Fibroblast of skin of left biceps (primary cell): Measurements from ENCODE around the gene EFCAB9.
"Not testable (repeated sequence)": the region's sequence is repeated elsewhere in the genome, so short reads cannot be mapped to it uniquely, and the experiment has no call there.

Experiments
- DNase-seq, 2 experiments: peaks; one replicate each; pipeline ENCODE4 v3.0.0-alpha.2; 2013; ENCODE audit warnings: low read depth in 2 of 2

The EFCAB9 gene

DNA sequence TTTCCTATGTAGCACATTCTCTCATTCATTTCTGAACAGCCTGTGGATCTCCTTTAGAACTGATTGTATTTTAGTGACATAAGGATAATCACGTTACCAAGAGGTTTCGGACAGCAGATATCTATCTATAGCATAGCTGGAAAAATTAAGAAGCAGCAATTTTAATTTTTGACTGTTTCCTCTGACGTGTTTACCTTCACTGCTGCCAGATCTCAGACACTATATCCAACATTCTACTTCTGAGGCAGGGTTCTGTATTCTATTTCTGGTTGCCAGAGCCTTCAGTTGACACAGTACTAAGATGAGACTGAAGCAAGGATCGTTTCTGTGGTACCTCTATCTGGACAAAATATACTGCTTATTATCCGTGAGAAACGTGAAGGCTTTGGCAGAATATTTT is at the start of gene EFCAB9:
Gene EFCAB9, plus strand, starts transcription at position 301 of the 400 bp plus-strand sequence. Its CDS starts 1 bp downstream, at position 302.
- DNase-seq: no peak

- no peak for DNase-seq
Observed at GRCh38 chr5:172144291-172144815, 49.6 kb upstream of the EFCAB9 start.

GRCh38 chr5:172144931-172145869 is 48.8 kb upstream of the EFCAB9 start:
- no peak for DNase-seq

- DNase-seq: no peak
Observed at GRCh38 chr5:172145870-172146747, 47.9 kb upstream of the EFCAB9 start.

DNA sequence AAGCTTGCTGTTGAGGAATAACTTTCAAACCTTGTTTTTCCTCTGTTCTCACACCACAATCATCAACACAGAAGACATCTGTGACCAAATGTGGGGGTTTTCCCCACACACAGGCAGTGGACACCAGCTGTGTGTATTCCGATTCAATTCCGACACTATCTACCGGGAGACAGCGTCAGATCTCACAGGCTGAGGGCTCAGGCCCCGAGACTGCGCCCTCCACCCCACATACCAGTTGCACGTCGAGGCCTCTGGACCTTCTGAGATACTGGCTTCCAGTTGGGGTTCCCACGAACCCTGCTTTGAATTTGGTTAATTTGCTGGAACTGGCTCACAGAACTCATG is 47.3 kb upstream of the EFCAB9 start:
- DNase-seq: no peak

DNA sequence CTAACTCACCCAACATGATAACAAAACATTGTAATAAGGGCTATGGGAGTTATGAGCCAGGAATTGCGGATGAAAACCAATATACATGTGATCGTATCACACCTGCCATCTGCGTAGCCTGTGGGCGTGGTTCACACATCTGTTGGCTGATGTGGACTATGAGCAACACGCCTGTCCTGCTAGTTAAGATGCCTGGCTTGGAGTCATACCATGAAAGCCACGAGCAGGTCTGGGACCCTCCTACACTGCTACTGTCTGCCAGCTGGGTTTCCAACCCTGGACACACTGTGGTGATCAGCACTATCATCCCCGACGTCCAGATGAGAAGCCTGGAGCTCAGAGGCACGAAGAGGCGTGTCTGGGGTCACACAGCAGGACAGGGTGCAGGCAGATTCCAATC is 46.1 kb upstream of the EFCAB9 start:
- DNase-seq: no peak

DNA sequence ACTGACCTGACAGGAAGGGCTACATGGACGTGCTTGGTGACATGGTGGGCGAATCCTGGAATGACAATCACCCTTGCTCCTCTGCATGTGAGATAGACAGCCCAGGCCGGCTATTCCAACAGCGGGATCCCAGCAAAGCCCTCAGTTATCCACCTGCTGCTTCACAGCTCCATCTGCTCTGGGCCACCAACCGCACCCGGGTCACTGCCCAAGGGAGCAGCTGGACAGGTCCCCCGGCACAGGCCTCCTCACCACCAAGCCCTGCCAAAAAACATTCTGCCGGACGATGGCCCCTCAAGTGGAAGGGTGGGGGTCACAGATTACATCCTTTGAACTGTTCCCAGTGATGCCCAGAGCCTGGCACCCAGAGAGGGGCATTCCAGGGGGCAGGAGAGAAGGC is 45.6 kb upstream of the EFCAB9 start:
- no peak for DNase-seq

DNA sequence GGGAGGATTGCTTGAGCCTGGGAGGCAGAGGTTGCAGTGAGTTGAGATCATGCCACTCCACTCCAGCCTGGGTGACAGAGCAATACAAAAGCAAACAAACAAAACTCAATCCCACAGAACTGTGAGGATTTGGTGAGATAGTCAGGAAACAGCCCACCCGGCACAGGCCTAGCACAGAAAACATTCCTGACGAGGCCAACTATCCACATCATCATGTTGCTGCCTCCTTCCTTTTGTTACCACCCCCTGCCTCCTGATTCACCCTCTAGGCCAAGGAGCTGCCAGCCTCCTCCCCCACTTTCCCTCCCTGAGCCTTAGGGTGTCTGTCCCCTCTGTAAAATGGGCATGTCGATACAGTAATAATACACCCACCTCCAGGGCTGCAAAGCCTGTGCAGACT is 44.9 kb upstream of the EFCAB9 start:
- DNase-seq: no peak

- DNase-seq: not testable (repeated sequence)
Observed at GRCh38 chr5:172149481-172149880, 44.5 kb upstream of the EFCAB9 start.

DNA sequence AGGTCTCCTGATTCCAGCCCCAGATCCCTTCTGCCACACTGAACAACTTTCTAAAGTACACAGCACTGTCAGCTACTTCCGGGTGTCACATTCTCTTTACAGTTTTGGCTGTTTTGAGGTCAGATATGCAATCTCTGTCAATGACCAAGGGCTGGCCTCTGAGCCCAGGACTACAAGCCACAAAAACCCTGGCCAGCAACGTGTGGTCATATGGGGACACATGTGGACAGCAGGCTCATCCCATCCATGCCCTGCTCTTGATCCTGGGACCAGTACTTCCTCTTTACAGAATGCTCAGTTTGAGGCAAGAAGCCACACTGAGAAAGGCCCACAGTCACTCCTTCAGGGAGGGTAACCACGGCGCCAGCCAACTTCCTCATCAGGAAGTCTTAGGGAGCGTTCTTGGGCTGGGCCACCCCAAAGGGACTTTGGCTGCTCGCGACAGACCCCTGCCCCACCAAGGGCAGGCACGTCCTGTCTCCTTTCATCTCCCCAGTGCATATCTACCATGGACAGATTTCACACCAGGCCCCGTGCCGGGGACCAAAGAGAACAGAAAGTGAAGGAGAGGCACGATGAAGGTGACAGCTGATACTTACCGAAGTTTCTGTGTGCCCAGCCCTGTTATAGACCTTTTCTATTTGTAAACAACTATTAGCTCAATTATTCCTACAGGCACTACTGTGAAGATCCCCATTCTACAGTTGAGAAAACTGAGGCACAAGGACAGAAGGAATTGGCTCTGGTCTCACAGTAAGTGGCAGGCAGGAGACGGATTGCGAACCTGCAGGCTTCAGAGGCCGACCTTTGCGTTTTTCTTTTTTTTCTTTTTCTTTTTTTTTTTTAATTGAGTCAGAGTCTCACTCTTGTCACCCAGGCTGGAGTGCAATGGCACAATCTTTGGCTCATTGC is 43.2 kb upstream of the EFCAB9 start:
- DNase-seq: no peak

GRCh38 chr5:172151661-172152210 is 42.2 kb upstream of the EFCAB9 start:
- DNase-seq: no peak

DNA sequence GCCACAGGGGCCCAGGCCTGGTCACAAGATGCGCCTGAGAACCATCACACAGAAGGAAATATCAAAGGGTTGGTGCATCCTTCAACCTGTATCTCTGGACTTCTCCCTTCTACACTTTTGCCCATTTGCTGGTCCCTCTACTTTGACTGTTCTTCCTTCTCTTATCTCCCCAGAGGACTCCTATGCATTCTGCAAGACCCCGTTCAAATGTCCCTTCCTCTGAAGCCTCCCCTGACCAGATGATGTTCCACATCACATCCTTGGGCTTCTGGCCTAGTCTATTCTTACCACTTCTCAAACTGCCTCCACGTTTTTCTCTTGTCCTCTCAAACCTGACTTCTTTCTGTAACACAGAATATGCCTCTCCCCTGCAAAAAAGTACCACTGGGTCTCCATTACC is 40.3 kb upstream of the EFCAB9 start:
- no peak for DNase-seq

DNA sequence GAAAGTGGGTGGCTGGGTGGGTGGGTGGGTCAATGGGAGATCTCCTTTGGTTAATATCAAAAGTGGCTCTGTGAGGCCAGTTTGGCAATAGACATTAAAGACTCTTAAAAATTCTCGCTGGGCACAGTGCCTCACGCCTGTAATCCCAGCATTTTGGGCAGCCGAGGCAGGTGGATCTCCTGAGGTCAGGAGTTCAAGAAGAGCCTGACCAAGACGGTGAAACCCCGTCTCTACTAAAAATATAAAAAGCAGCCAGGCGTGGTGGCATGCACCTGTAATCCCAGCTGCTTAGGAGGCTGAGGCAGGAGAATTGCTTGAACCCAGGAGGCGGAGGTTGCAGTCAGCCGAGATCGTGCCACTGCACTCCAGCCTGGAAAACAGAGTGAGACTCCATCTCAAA is 38.9 kb upstream of the EFCAB9 start:
- DNase-seq: not testable (repeated sequence)

DNA sequence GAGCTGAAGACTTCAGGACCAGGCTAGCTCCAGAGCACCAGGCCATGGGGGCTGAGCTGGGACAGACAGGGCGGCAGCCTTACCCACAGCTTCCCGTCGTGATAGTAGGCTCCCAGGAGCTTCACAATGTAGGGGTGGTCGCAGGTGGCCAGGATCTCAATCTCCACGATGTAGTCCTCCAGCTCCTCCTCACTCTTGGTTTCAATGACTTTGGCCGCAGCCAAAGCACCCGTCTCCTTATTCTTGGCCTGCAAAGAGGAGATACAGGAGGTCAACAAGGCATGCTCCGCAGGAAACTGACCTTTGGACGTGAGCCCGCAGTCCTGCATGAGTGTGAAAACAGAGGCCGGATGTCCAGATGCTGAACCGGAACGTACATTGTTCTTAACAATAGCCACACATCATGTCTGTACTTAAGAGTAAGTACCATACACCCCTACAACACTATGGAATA is 37.4 kb upstream of the EFCAB9 start:
- DNase-seq: no peak

- no peak for DNase-seq
Observed at GRCh38 chr5:172159016-172159415, 35.0 kb upstream of the EFCAB9 start.

GRCh38 chr5:172160506-172160905 is 33.5 kb upstream of the EFCAB9 start:
- no peak for DNase-seq

DNA sequence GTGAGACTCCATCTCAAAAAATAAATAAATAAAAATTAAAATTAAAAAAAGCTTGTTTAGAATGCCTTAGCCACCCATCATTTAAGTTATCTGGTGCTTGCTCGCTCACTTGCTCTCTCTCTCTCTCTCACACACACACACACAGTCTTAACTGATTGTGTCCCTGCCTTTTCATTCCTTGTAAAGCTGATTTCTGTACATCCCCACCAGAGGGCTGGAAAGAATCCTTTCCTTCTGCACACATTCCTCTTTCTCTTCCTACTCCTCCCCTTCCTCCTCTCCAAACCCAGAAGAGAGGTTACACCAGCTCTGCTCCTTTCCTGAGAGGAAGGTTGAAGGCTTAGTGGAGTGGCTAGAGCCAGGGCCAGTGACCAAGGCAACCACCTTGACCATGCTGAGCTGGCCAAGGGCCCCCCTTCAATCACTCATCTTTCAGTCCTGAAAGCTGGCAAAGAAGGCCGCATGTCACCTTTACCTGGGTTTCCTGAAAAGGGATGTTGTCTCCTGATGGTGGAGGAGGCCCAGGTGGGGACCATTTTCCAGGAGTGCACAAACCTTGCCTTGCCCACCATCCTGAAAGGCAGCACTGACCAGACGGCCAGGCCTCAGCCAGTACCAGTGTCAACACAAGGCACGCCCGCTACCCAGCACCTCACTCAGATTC is 31.5 kb upstream of the EFCAB9 start:
- peak; percentile 15 to 18 for DNase-seq

DNA sequence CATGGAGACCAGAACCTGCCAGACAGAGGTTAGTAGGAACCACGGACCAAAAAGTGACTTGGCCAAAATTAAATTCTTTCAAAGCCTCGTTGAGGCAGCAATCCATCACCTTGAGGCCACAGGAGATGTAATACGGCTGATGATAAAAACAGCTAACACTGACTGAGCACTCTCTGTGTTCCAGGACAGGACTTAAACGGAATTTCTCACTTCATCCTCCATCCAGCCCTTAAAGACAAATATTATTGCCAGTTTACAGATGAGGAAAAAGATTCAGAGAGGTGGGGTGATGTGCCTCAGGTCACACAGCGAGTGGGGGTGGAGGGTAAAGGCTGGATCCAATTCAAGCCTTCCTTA is 31.0 kb upstream of the EFCAB9 start:
- no peak for DNase-seq

GRCh38 chr5:172163346-172163745 is 30.6 kb upstream of the EFCAB9 start:
- DNase-seq: no peak

- DNase-seq: no peak
Observed at GRCh38 chr5:172164769-172165212, 29.2 kb upstream of the EFCAB9 start.
